OCI-LY1 (cell line): ENCODE results near the gene GPR85.

Experiments
- H2AFZ ChIP-seq: fragments of 200-600 bp; sonication (generic), shearing (Covaris generic); 2 replicates; pipeline ENCODE4 v1.6.0; 2014; ENCODE audit warnings: antibody characterized with exemption, mild to moderate bottlenecking, low read length
- H3F3A ChIP-seq: fragments of 200-600 bp; sonication (generic), shearing (Covaris generic); 2 replicates; pipeline ENCODE4 v1.6.0; 2014; ENCODE audit warnings: mild to moderate bottlenecking, antibody characterized with exemption, low read length, moderate library complexity; ENCODE audit not compliant: insufficient read depth
- H3K27ac ChIP-seq: fragments of 200-600 bp; sonication (generic); 2 replicates; pipeline ENCODE4 v1.5.1; 2014; ENCODE audit warnings: low read length, mixed run types, mild to moderate bottlenecking, low read depth; ENCODE audit not compliant: poor library complexity, severe bottlenecking
- H3K27me3 ChIP-seq: fragments of 200-600 bp; sonication (generic); 2 replicates; pipeline ENCODE4 v1.6.0; 2014; ENCODE audit warnings: antibody characterized with exemption, mild to moderate bottlenecking, low read length, moderate library complexity; ENCODE audit not compliant: insufficient read depth
- H3K36me3 ChIP-seq: fragments of 200-600 bp; sonication (generic); 2 replicates; pipeline ENCODE4 v1.6.1; 2014; ENCODE audit warnings: mild to moderate bottlenecking, antibody characterized with exemption, low read length, moderate library complexity, mixed read lengths; ENCODE audit not compliant: insufficient read depth
- H3K4me1 ChIP-seq: fragments of 200-600 bp; sonication (generic); 2 replicates; pipeline ENCODE4 v1.5.1; 2014; ENCODE audit warnings: mild to moderate bottlenecking, low read length, moderate library complexity; ENCODE audit not compliant: insufficient read depth, severe bottlenecking
- H3K4me2 ChIP-seq: fragments of 200-600 bp; sonication (generic), shearing (Covaris generic); 2 replicates; pipeline ENCODE4 v1.6.1; 2014; ENCODE audit warnings: low read length
- H3K4me3 ChIP-seq: fragments of 200-600 bp; sonication (generic); 2 replicates; pipeline ENCODE4 v1.5.1; 2014; ENCODE audit warnings: low read length, low read depth, mild to moderate bottlenecking, mixed read lengths; ENCODE audit not compliant: poor library complexity, severe bottlenecking
- H3K79me2 ChIP-seq: fragments of 200-600 bp; shearing (Covaris generic); 2 replicates; pipeline ENCODE4 v1.6.1; 2016; ENCODE audit warnings: mixed run types, low read length, mixed read lengths; ENCODE audit not compliant: insufficient read depth
- H3K9ac ChIP-seq: fragments of 200-600 bp; sonication (generic), shearing (Covaris generic); 2 replicates; pipeline ENCODE4 v1.6.1; 2014; ENCODE audit warnings: mild to moderate bottlenecking, low read length, mixed read lengths
- H3K9me2 ChIP-seq: fragments of 200-600 bp; sonication (generic), shearing (Covaris generic); 2 replicates; pipeline ENCODE4 v1.6.1; 2014; ENCODE audit warnings: low read depth, mild to moderate bottlenecking, low read length, mixed read lengths
- H3K9me3 ChIP-seq: fragments of 200-600 bp; shearing (Covaris generic); 2 replicates; pipeline ENCODE4 v1.6.1; 2014; ENCODE audit warnings: low read length, mixed read lengths
- H4K20me1 ChIP-seq: fragments of 200-600 bp; sonication (generic), shearing (Covaris generic); 2 replicates; pipeline ENCODE4 v1.6.0; 2016; ENCODE audit warnings: mild to moderate bottlenecking, low read length; ENCODE audit not compliant: insufficient read depth
- CTCF ChIP-seq: fragments of 200-600 bp; sonication (generic), shearing (Covaris generic); IDR thresholded peaks from 2 replicates; pipeline ENCODE4 v1.5.1; 2017; ENCODE audit warnings: mild to moderate bottlenecking, antibody characterized with exemption, low read length, moderate library complexity, mixed read lengths
- EZH2 ChIP-seq: fragments of 200-600 bp; sonication (generic), shearing (Covaris generic); IDR thresholded peaks from 2 replicates; pipeline ENCODE4 v1.8.0; 2017; ENCODE audit warnings: borderline replicate concordance, mixed run types, mild to moderate bottlenecking, antibody characterized with exemption, low read length, moderate library complexity, mixed read lengths

GPR85 gene

GRCh38 chr7:113113912-113114311 lies 27.3 kb upstream of the GPR85 start:
- no peaks in the 10 kb centered on the region for H3K36me3 ChIP-seq
- H3K27ac ChIP-seq, result no peak overlapping the region
- H2AFZ ChIP-seq, result no peak overlapping the region
- H3F3A ChIP-seq, result no peaks in the 10 kb centered on the region
- TF ChIP-seq CTCF, result peak; percentile 84
- no peak for TF ChIP-seq EZH2
- H3K4me2 ChIP-seq, result no peak overlapping the region
- no peak overlapping the region for H3K9ac ChIP-seq
- H3K9me3 ChIP-seq, result no peaks in the 10 kb centered on the region
- peaks cover 12% of the 10 kb centered on the region for H3K4me1 ChIP-seq
- H3K27me3 ChIP-seq, result no peaks in the 10 kb centered on the region
- H3K79me2 ChIP-seq, result no peaks in the 10 kb centered on the region
- H3K9me2 ChIP-seq, result no peaks in the 10 kb centered on the region
- no peak overlapping the region for H3K4me3 ChIP-seq
- no peaks in the 10 kb centered on the region for H4K20me1 ChIP-seq

GRCh38 chr7:113109718-113110117 lies 23.1 kb upstream of the GPR85 start:
- no peak for TF ChIP-seq EZH2
- TF ChIP-seq CTCF, result no peak
- H3K79me2 ChIP-seq, result no peaks in the 10 kb centered on the region

GRCh38 chr7:113100121-113100603 lies 13.5 kb upstream of the GPR85 start:
- Histone ChIP-seq H3K27me3 (no peaks in the 10 kb centered on the region), H3K36me3 (no peaks in the 10 kb centered on the region), H3F3A (no peaks in the 10 kb centered on the region), H2AFZ (no peak overlapping the region), H3K4me1 (peaks cover 21% of the 10 kb centered on the region), H3K27ac (peak overlapping the region; percentile 14), H3K79me2 (no peaks in the 10 kb centered on the region), H4K20me1 (no peaks in the 10 kb centered on the region), H3K4me2 (peak overlapping the region; percentile 44), H3K9ac (no peak overlapping the region; the same call in 1 of the 2 replicates), H3K4me3 (peak overlapping the region; percentile 28), H3K9me3 (no peaks in the 10 kb centered on the region; the same call in 1 of the 2 replicates), H3K9me2 (no peaks in the 10 kb centered on the region)
- TF ChIP-seq CTCF (no peak), EZH2 (no peak)

More at GRCh38 chr7:113109718-113110117, 23.1 kb upstream of the GPR85 start:
- no peaks in the 10 kb centered on the region for H4K20me1 ChIP-seq
- H3K9ac ChIP-seq, result no peak overlapping the region
- H3K4me1 ChIP-seq, result no peaks in the 10 kb centered on the region
- H3K9me2 ChIP-seq, result no peaks in the 10 kb centered on the region
- no peaks in the 10 kb centered on the region for H3K36me3 ChIP-seq
- H3K27ac ChIP-seq, result no peak overlapping the region
- H3K4me2 ChIP-seq, result no peak overlapping the region
- no peaks in the 10 kb centered on the region for H3F3A ChIP-seq
- H3K4me3 ChIP-seq, result no peak overlapping the region
- no peaks in the 10 kb centered on the region for H3K9me3 ChIP-seq
- no peaks in the 10 kb centered on the region for H3K27me3 ChIP-seq
- H2AFZ ChIP-seq, result no peak overlapping the region
